HAP-1 (cell line): ENCODE data around the gene SNTB2.

Experiments
- DNase-seq, 2 experiments: peaks; one replicate each; pipeline ENCODE4 v3.0.0-alpha.2; 2016 to 2020; ENCODE audit warnings: low spot score in 2 of 2
- H3K27me3 ChIP-seq: fragments of 250-450 bp; sonication (Bioruptor Pico); 2 replicates; pipeline ENCODE4 v1.5.1; 2020; ENCODE audit warnings: low read depth, mild to moderate bottlenecking, moderate library complexity
- H3K36me3 ChIP-seq: fragments of 250-450 bp; sonication (Bioruptor Pico); replicated peaks from 2 replicates; pipeline ENCODE4 v1.5.1; 2020; ENCODE audit warnings: mild to moderate bottlenecking
- H3K4me1 ChIP-seq: fragments of 250-450 bp; sonication (Bioruptor Pico); 2 replicates; pipeline ENCODE4 v1.5.1; 2020; ENCODE audit warnings: mild to moderate bottlenecking
- H3K4me3 ChIP-seq: fragments of 250-450 bp; sonication (Bioruptor Pico); 2 replicates; pipeline ENCODE4 v1.5.1; 2020; ENCODE audit warnings: mild to moderate bottlenecking, moderate library complexity
- H3K9me3 ChIP-seq: fragments of 250-450 bp; sonication (Bioruptor Pico); 2 replicates; pipeline ENCODE4 v1.5.1; 2020; ENCODE audit warnings: mild to moderate bottlenecking, moderate library complexity
- in situ Hi-C: fragments of 300-500 bp; cut with MboI; formaldehyde crosslinking; loops from 3 replicates; pipeline ENCODE4 v1.14.3; 2020; ENCODE audit warnings: low sequenced_read_pairs, inconsistent platforms, mixed read lengths

SNTB2 gene

DNA sequence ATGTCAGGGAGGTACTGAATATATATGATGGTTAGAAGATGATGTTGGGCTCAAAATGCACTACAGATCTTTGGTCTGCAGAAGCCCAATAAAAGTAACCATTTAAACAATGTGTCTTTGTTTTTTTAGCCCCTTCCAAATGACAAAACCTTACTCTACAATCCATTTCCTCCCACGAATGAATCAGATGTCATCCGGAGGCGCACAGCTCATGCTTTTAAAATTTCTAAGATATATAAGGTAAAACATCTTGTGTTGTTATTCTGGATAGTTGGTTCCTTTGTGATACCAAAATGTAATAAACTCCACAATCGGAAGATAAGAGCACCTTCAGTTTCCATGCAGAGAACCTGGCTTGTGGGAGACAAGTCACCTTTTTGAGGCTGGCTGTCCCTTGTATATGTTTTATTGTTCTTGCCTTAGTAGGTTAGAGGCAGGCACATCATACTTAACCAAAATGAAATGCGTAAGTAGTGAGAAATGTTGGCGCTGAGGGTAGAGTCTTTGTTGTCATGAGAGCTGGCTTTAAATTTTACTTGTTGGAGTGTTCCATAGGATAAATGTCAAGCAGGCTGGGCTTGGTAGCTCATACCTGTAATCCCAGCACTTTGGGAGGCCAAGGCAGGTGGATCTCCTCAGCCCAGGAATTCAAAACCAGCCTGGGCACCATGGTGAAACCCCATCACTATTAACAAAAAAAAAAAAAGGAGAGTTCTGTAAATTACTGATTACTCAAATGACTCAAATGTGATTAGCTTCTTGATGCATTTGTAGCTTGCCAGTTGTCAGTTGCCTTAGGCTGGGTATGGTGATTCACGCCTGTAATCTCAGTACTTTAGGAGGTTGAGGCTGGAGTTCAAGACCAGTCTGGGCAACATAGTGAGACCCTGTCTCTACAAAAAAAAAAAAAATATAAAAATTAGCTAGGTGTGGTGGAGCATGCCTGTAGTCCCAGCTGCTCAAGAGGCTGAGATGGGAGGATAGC is 19.7 kb upstream of the SNTB2 start:
- in situ Hi-C loops: no loop called here
- peaks cover 68% of the 10 kb centered on the region for H3K36me3 ChIP-seq
- H3K4me3 ChIP-seq: no peak overlapping the region
- H3K4me1 ChIP-seq: no peaks in the 10 kb centered on the region
- no peaks in the 10 kb centered on the region for H3K27me3 ChIP-seq
- no peaks in the 10 kb centered on the region for H3K9me3 ChIP-seq
- DNase-seq: no peak

DNA sequence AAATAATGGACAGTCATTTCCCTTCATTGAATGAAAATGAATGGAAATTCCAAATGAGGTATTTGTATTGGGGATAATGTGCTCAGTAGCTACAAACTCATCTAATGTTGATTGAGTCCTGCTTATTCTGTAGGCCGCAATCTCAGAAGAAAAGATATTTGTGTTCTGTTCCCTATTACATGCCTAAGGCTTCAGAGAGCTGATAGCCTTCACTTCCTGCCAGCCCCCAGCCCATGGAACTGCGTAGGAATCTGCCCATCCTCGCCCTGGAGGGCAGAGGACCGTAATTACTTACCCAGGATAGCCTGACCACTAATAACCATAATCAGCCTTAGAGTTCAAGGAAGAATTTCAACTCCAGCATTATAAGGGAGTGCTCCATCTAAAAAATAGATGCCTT is 17.9 kb upstream of the SNTB2 start:
- H3K27me3 ChIP-seq: no peaks in the 10 kb centered on the region
- in situ Hi-C loops: no loop called here
- H3K9me3 ChIP-seq: no peaks in the 10 kb centered on the region
- no peak overlapping the region for H3K4me3 ChIP-seq
- peaks cover 56% of the 10 kb centered on the region for H3K36me3 ChIP-seq
- H3K4me1 ChIP-seq: no peaks in the 10 kb centered on the region
- DNase-seq: no peak

DNA sequence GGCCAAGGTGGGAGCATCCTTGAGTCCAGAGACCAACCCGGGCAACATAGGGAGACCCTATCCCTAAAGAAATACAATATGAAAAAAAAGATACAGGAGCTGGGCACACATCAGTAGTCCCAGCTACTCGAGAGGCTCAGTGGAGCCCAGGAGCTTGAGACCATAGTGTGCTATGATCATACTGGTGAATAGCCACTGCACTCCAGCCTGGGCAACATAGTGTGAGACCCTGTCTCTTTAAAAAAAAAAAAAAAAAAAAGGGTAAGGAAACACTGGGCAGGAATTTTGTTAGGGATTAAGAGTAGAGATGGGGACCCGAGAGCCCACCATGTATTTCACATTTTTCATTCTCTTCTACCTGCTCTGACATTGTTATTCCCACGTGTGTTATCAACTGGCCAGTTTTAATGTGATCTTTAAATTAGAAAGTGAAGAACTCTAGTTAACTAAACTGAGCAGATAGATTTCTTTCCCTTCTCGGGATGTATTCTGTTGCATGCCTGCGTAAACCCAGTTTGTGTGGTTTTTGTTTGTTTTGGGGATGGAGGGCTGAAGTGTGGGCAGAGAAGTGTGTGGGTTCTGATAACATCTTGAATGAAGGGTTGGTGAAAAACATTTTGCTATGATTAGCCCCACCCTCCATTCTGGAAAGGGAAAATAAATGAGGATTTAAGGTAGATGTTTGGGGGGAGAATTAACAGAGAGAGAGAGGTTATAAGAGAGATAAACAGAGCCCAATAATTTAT is 17.2 kb upstream of the SNTB2 start:
- H3K36me3 ChIP-seq: peaks cover 53% of the 10 kb centered on the region
- H3K4me1 ChIP-seq: no peaks in the 10 kb centered on the region

DNA sequence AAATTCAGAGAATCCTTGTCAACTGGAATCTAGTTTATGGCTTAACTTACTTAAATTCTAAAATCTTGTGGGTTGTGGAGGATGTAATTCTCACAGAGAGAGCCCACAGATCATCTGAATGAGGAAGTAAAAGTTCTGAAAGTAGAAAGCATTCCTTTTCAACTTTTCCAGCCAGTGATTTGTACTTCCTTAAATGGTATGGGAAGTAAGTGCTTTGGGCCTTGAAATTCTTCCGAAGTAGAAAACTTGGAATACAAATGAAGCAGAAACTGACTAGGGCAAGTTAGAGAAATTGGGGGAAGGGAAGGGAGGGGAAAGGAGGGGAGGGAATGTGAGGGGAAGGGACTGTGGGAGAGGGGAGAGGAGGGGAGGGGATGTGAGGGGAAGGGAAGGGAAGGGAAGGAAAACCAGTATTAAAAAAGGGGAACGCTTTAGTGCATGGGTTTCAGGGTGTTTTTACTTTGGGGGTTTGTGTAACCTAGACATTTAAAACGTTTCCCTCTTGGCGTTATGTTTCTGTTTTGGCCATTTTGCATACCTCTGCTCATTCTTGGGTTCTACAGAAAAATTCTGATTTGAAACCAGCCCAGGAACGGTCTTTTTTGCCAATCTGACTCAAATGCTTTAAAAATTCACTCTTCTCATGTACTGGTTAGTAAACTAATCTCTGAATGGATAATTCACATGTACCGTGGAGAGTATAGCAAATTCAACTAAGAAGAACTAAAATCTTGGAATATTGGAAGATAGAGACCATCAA is 15.5 kb upstream of the SNTB2 start:
- Histone ChIP-seq H3K27me3 (no peaks in the 10 kb centered on the region), H3K36me3 (peaks cover 39% of the 10 kb centered on the region), H3K4me1 (no peaks in the 10 kb centered on the region), H3K9me3 (no peaks in the 10 kb centered on the region), H3K4me3 (no peak overlapping the region)
- DNase-seq: no peak
- in situ Hi-C loops: no loop called here

More for the DNA sequence above, 17.2 kb upstream of the SNTB2 start:
- in situ Hi-C loops: no loop called here
- H3K27me3 ChIP-seq: no peaks in the 10 kb centered on the region
- no peaks in the 10 kb centered on the region for H3K9me3 ChIP-seq
- no peak overlapping the region for H3K4me3 ChIP-seq
- DNase-seq: no peak

DNA sequence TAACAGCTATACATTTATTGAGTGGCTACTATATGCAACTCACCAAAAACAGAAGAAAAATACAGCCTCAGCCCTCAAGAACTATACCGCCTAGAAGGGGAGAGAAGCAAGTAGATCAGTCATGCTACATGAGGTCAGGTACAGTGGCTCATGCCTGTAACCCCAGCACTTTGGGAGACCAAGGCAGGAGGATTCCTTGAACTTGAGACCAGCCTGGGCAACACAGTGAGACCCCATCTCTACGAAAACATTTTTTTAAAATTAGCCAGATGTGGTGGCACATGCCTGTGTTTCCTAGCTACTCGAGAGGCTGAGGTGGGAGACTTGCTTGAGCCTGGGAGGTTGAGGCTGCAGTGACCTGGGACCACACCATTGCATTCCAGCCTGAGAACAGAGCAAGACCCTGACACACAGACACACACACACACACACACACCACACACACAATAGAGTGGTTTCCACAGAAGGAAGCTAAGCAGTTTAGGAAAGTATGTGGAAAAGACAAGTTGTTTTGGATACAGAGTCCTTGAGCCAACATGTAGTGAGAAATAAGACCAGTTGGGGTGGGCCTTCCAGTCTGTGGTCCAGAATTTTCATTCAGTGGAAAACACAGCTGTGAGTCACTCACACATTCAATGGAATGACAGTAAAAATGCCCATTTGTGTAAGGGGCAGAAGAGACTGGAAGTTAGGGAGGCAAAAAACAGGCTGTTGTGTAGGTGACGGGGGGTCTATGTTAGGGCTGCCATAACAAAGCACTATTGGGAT is 10.7 kb upstream of the SNTB2 start:
- in situ Hi-C loops: no loop called here
- no peak for DNase-seq

DNA sequence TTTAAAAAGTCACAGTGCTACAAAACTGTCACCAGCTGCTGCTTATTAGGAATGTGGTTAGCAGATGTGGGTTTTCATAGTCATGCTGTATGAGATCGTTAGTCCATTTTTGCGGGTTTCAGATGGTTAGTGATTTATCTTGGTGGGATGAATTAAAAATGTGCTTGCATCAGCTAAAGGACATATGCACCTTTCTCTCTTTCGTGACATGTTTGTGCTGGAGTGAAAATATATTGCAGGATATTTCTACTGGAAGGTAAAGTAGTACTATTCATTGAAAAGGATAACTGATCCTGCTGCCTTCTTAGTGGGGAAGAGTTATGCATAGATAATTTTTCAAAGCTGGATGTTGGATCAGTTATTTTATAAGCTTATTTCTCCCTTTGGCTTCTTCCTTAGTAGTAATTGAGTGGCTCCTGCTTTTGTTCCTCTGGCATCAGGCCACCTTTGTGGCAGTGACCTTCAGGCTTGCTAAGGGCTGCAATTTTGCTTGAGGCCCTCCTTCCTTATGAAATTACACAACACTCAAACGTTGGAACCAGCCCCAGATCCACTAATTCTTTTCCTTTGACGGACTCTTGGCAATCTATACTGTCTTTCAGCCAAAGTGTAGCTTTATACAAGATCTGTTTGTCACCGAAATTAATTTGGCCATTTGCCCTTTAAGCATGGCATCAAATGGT is 7.5 kb upstream of the SNTB2 start:
- DNase-seq: peak in 1 of 2 experiments; percentile 35
- Histone ChIP-seq H3K27me3 (no peaks in the 10 kb centered on the region), H3K4me1 (no peaks in the 10 kb centered on the region; the same call in 1 of the 2 replicates), H3K4me3 (no peak overlapping the region), H3K36me3 (no peaks in the 10 kb centered on the region), H3K9me3 (no peaks in the 10 kb centered on the region)
- in situ Hi-C loops: no loop called here

More for the DNA sequence above, 10.7 kb upstream of the SNTB2 start:
- H3K27me3 ChIP-seq: no peaks in the 10 kb centered on the region
- H3K36me3 ChIP-seq: peaks cover 3% of the 10 kb centered on the region
- H3K4me1 ChIP-seq: no peaks in the 10 kb centered on the region; the same call in 1 of the 2 replicates
- H3K4me3 ChIP-seq: no peak overlapping the region
- no peaks in the 10 kb centered on the region for H3K9me3 ChIP-seq

DNA sequence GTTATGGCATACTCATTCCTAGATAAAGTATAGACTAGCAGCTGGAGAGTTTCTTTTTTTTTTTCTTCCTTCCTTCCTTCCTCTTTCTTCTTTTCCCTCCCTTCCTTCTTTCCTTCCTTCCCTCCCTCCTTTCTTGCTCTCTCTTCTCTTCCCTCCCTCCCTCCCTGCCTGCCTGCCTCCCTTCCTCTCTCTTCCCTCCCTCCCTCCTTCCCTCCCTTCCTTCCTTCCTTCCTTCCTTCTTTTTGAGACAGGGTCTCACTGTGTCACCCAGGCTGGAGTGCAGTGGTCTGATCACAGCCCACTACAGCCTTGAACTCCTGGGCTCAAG is 7.0 kb upstream of the SNTB2 start:
- H3K27me3 ChIP-seq: no peaks in the 10 kb centered on the region
- no peaks in the 10 kb centered on the region for H3K36me3 ChIP-seq
- no peak overlapping the region for H3K4me3 ChIP-seq
- in situ Hi-C loops: no loop called here
- DNase-seq: no peak
- no peaks in the 10 kb centered on the region; the same call in 1 of the 2 replicates for H3K4me1 ChIP-seq
- H3K9me3 ChIP-seq: no peaks in the 10 kb centered on the region

DNA sequence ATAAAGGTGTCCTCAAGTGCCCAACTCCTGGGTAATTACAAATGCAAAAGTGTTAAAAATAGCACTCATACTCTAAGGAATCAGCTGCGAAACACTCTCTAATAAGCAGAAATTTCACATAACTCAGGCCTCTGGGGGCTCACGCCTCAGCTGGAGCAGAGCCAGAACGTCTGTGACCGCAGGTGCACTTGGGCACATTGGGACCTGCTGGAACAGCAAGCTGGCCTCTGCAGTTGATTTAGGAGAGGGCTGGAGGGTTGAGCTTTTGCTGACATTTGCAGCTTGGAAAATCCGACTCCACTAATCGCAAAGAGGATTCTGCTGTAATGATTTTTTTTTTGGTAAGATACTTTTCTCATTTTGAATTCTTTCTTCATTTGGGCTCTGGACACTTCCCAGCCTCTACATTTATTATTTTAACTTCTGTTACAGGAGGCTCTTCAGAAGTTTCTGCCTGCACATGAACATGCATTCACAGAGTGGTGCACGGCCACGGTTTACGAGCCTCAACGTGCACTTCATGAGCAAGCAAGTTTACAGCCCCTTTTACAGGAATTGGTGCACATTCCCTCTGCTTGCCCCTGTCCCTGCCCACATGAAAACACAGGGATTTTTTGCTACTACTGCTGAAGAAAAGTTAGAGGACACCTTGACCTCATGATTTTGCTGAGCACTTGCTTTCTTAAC is 4.1 kb upstream of the SNTB2 start:
- H3K27me3 ChIP-seq: no peaks in the 10 kb centered on the region
- peaks cover 6% of the 10 kb centered on the region for H3K4me1 ChIP-seq
- H3K9me3 ChIP-seq: no peaks in the 10 kb centered on the region
- H3K36me3 ChIP-seq: peaks cover 3% of the 10 kb centered on the region; the same call in 1 of the 2 replicates
- in situ Hi-C loops: no loop called here
- peak in 1 of 2 experiments; percentile 39 for DNase-seq
- no peak overlapping the region for H3K4me3 ChIP-seq

DNA sequence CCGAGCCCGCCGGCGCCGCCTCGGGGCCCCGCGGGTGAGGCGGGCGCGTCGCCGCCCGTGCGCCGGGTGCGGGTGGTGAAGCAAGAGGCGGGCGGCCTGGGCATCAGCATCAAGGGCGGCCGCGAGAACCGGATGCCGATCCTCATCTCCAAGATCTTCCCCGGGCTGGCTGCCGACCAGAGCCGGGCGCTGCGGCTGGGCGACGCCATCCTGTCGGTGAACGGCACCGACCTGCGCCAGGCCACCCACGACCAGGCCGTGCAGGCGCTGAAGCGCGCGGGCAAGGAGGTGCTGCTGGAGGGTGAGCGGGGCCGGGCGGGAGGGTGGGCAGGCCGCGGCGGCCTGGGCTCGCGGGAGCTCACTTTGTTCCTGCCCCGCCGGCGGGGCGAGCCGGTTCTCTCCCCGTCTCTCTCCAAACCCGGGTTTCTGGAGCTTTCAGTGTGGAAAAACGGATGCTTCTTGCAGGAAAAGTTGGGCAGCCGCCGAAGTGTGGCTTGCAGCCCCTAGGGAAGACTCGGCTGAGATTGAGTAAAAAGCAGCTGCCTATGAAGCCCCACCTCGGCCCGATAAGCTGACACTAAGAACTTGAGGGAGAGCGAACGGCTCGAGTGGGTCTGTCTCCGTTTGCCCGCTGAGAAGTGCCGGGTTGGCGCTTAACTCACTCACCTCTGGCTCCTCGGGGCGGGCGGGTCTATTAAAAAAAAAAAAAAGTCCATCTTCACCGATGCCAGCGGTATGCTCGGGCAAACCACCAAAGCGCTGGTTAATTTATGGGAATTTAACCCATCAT is 677 bp downstream of the SNTB2 start:
- H3K27me3 ChIP-seq: no peaks in the 10 kb centered on the region
- in situ Hi-C loops: no loop called here
- peaks cover 3% of the 10 kb centered on the region; the same call in 1 of the 2 replicates for H3K36me3 ChIP-seq
- H3K4me3 ChIP-seq: peak overlapping the region; percentile 69
- H3K4me1 ChIP-seq: peaks cover 24% of the 10 kb centered on the region
- H3K9me3 ChIP-seq: no peaks in the 10 kb centered on the region
- DNase-seq: peak; percentile 29 to 54

DNA sequence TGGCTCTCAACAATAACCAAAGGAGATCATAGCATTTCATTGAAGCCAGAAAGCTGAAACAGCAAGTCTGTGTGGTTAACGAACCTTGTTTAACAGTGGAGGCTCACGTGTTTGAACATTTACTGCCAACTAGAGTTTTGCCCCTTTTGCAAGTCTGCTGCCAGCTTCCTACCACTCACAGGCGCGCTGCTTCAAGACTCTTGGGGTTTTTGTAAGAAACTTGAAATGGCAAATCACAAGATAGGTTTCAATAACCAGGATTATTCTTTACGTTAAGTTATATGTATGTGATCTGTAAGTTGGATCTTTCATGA is 1.2 kb downstream of the SNTB2 start:
- Histone ChIP-seq H3K4me1 (peaks cover 24% of the 10 kb centered on the region), H3K4me3 (peak overlapping the region; percentile 69), H3K9me3 (no peaks in the 10 kb centered on the region), H3K36me3 (peaks cover 3% of the 10 kb centered on the region; the same call in 1 of the 2 replicates), H3K27me3 (no peaks in the 10 kb centered on the region)
- no peak for DNase-seq
- in situ Hi-C loops: no loop called here

DNA sequence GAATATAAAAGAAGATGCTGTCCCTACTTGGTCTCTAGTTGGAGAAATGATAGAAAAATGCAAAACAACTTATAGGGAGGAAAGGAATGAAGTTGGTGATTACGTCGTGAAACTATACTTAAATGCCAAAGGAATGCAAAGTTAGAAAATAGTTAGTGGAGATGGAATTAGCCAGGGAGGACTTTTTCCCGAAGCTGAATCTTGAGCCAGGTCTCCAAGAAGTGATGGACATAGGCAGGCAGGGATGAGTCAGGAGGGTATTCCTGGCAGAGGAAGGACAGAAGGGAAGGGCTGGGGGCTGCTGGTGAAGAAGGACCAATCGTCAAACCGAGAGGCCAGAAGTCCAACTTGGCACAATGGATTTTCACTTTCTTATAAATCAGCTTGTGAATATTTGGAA is 1.8 kb downstream of the SNTB2 start:
- no peak for DNase-seq
- Histone ChIP-seq H3K36me3 (peaks cover 3% of the 10 kb centered on the region; the same call in 1 of the 2 replicates), H3K27me3 (no peaks in the 10 kb centered on the region), H3K4me3 (peak overlapping the region; percentile 69), H3K4me1 (peaks cover 24% of the 10 kb centered on the region), H3K9me3 (no peaks in the 10 kb centered on the region)
- in situ Hi-C loops: no loop called here
